ENCODE measurements around the gene ZNF692. TPM values are rescaled to one million over a fixed set of nuclear protein-coding genes. Genes with fewer than 3 reads are reported as not detected.

Gene ZNF692
- total and polyA plus RNA-seq, 2 of the 13 experiments (the other 11 are each of a cell fraction or from before 2014, with no cell fraction given) = 27.3 to 45.8 TPM

- TF ChIP-seq, protein P1, sequence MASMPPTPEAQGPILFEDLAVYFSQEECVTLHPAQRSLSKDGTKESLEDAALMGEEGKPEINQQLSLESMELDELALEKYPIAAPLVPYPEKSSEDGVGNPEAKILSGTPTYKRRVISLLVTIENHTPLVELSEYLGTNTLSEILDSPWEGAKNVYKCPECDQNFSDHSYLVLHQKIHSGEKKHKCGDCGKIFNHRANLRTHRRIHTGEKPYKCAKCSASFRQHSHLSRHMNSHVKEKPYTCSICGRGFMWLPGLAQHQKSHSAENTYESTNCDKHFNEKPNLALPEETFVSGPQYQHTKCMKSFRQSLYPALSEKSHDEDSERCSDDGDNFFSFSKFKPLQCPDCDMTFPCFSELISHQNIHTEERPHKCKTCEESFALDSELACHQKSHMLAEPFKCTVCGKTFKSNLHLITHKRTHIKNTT (CRISPR knock-in tag; IDR thresholded peaks at IDR 0.05) = peak; percentile 8; the same call in 1 of the 2 replicates
- TF ChIP-seq NONO (IDR thresholded peaks at IDR 0.05) = no peak
- TF ChIP-seq NONO (CRISPR knock-in tag; conservative IDR thresholded peaks at IDR 0.05) = peak; percentile 82; the same call in 1 of the 2 replicates
- 0 out of 2 replicates have a peak, but pooled peaks have one; percentile 39 for TF ChIP-seq FOXO1 (CRISPR knock-in tag; IDR thresholded peaks at IDR 0.05)
- TF ChIP-seq ZNF451 (CRISPR knock-in tag; IDR thresholded peaks at IDR 0.05) = peak; percentile 57; the same call in 1 of the 2 replicates
- TF ChIP-seq TBL1XR1 (IDR thresholded peaks at IDR 0.05; ENCODE audit: borderline replicate concordance, low read length, partially characterized antibody) = no peak
- TF ChIP-seq CREBL2 (CRISPR knock-in tag; IDR thresholded peaks at IDR 0.05; ENCODE audit: borderline replicate concordance) = peak; percentile 2; the same call in 1 of the 2 replicates
- TF ChIP-seq GRHL1 (CRISPR knock-in tag; conservative IDR thresholded peaks at IDR 0.05) = no peak
- TF ChIP-seq ZNF124 (CRISPR knock-in tag; IDR thresholded peaks at IDR 0.05) = 0 out of 2 replicates have a peak, but pooled peaks have one; percentile 18
- TF ChIP-seq YEATS4 (CRISPR knock-in tag; IDR thresholded peaks at IDR 0.05; ENCODE audit: borderline replicate concordance) = peak; percentile 13; the same call in 1 of the 2 replicates
- TF ChIP-seq MED1 (CRISPR knock-in tag; IDR thresholded peaks at IDR 0.05) = peak; percentile 66
- 0 out of 2 replicates have a peak, but pooled peaks have one; percentile 11 for TF ChIP-seq ZNF510 (CRISPR knock-in tag; IDR thresholded peaks at IDR 0.05; ENCODE audit: low read depth)
- TF ChIP-seq NFE2L2 (IDR thresholded peaks at IDR 0.05; ENCODE audit: low read length) = peak; percentile 3; the same call in 1 of the 2 replicates
- no peak for TF ChIP-seq HMG20A (CRISPR knock-in tag; IDR thresholded peaks at IDR 0.05; ENCODE audit: borderline replicate concordance)
- TF ChIP-seq ZMYM4 (CRISPR knock-in tag; IDR thresholded peaks at IDR 0.05) = peak; percentile 38; the same call in 1 of the 2 replicates
- TF ChIP-seq ZNF282 (IDR thresholded peaks at IDR 0.05; ENCODE audit: partially characterized antibody) = no peak
- TF ChIP-seq LCORL (IDR thresholded peaks at IDR 0.05) = no peak
- peak; percentile 54; the same call in 1 of the 2 replicates for TF ChIP-seq LCORL (CRISPR knock-in tag; IDR thresholded peaks at IDR 0.05)
- peak; percentile 90 for TF ChIP-seq ZNF543 (CRISPR knock-in tag; IDR thresholded peaks at IDR 0.05)
- TF ChIP-seq NR2F1 (CRISPR knock-in tag; IDR thresholded peaks at IDR 0.05) = no peak
- no peak for TF ChIP-seq SOX6 (IDR thresholded peaks at IDR 0.05)
- peak; percentile 77 for TF ChIP-seq SOX6 (CRISPR knock-in tag; IDR thresholded peaks at IDR 0.05)
- TF ChIP-seq MTF2 (CRISPR knock-in tag; IDR thresholded peaks at IDR 0.05; ENCODE audit: borderline replicate concordance) = 0 out of 2 replicates have a peak, but pooled peaks have one; percentile 58
- peak; percentile 29; the same call in 1 of the 2 replicates for TF ChIP-seq XBP1 (CRISPR knock-in tag; IDR thresholded peaks at IDR 0.05)
- TF ChIP-seq RFX5 (IDR thresholded peaks at IDR 0.05; ENCODE audit: low read depth, low read length) = peak; percentile 51; the same call in 1 of the 2 replicates
- TF ChIP-seq FOXP1 (IDR thresholded peaks at IDR 0.05) = no peak
- TF ChIP-seq FOXP1 (CRISPR knock-in tag; IDR thresholded peaks at IDR 0.05) = peak; percentile 34; the same call in 1 of the 2 replicates
- peak; percentile 45; the same call in 1 of the 2 replicates for TF ChIP-seq GFI1 (CRISPR knock-in tag; IDR thresholded peaks at IDR 0.05; ENCODE audit: borderline replicate concordance)
- no peak for TF ChIP-seq ZNF12 (CRISPR knock-in tag; IDR thresholded peaks at IDR 0.05)
- TF ChIP-seq ZNF564 (CRISPR knock-in tag; IDR thresholded peaks at IDR 0.05) = 0 out of 2 replicates have a peak, but pooled peaks have one; percentile 31
- TF ChIP-seq FOXA1 (IDR thresholded peaks at IDR 0.05) = no peak
- TF ChIP-seq FOXA1 (CRISPR knock-in tag; IDR thresholded peaks at IDR 0.05) = no peak
Measured at GRCh38 chr1:248873409-248873992, 14.6 kb upstream of the ZNF692 start (continued).

Data from HepG2 (cell line).